WTC11 (cell line): ENCODE data around the gene FAM151A. TPM values are rescaled to one million over a fixed set of nuclear protein-coding genes. Genes with fewer than 3 reads are reported as not detected.

Experiments used
- ATAC-seq: fragments of 200-7000 bp; cut with Tn5 transposase; 2 replicates; pipeline ENCODE4 v1.10.0; 2021; ENCODE audit warnings: mild to moderate bottlenecking, moderate library complexity
- CTCF ChIA-PET: fragments of 300-600 bp; sonication (Branson Sonifier 250); formaldehyde crosslinking; loops from one replicate; lab custom pipeline; 2021; ENCODE audit warnings: antibody characterized with exemption; lab: Charles Lee
- POLR2A ChIA-PET: fragments of 350-600 bp; sonication (Branson Sonifier 250); formaldehyde crosslinking; loops from one replicate; lab custom pipeline; 2021; ENCODE audit warnings: antibody characterized with exemption; lab: Charles Lee
- DNase-seq: peaks from one replicate; pipeline ENCODE4 v3.0.0; 2021; ENCODE audit warnings: low spot score
- H3K27ac Mint-ChIP-seq: 2 replicates; pipeline ENCODE4 v1.8.0; 2021; ENCODE audit warnings: mixed read lengths
- H3K27me3 Mint-ChIP-seq: 2 replicates; pipeline ENCODE4 v1.8.0; 2021; ENCODE audit warnings: low read depth, mild to moderate bottlenecking, moderate library complexity, mixed read lengths
- H3K36me3 Mint-ChIP-seq: 2 replicates; pipeline ENCODE4 v1.8.0; 2021; ENCODE audit warnings: mixed read lengths
- H3K4me1 Mint-ChIP-seq: 2 replicates; pipeline ENCODE4 v1.8.0; 2022; ENCODE audit warnings: mixed read lengths
- H3K4me3 Mint-ChIP-seq: 2 replicates; pipeline ENCODE4 v1.8.0; 2021; ENCODE audit warnings: mild to moderate bottlenecking, moderate library complexity, mixed read lengths
- H3K9me3 Mint-ChIP-seq: 2 replicates; pipeline ENCODE4 v1.8.0; 2021; ENCODE audit warnings: mixed read lengths
- AFF4 ChIP-seq: sonication (generic); formaldehyde crosslinking; IDR thresholded peaks from 2 replicates; pipeline ENCODE4 v1.8.1; 2023; ENCODE audit warnings: mild to moderate bottlenecking, missing genetic modification reagents, borderline replicate concordance
- ATF6 ChIP-seq: sonication (generic); formaldehyde crosslinking; IDR thresholded peaks from 2 replicates; pipeline ENCODE4 v1.8.1; 2023; ENCODE audit warnings: mild to moderate bottlenecking, missing genetic modification reagents
- FOXK1 ChIP-seq: sonication (generic); formaldehyde crosslinking; IDR thresholded peaks from 2 replicates; pipeline ENCODE4 v1.8.0; 2022; ENCODE audit warnings: mild to moderate bottlenecking, moderate library complexity, missing genetic modification reagents
- FOXP1 ChIP-seq: sonication (generic); formaldehyde crosslinking; IDR thresholded peaks from 2 replicates; pipeline ENCODE4 v1.8.0; 2022; ENCODE audit warnings: missing genetic modification reagents, mild to moderate bottlenecking, moderate library complexity, borderline replicate concordance
- GRHL2 ChIP-seq: fragments of 250-450 bp; sonication (Bioruptor Pico); IDR thresholded peaks from 2 replicates; pipeline ENCODE4 v1.8.0; 2022; ENCODE audit warnings: mild to moderate bottlenecking, moderate library complexity; ENCODE audit not compliant: insufficient replicate concordance, severe bottlenecking
- GTF2I ChIP-seq: fragments of 250-450 bp; sonication (Bioruptor Pico); conservative IDR thresholded peaks from 2 replicates; pipeline ENCODE4 v1.4.0; 2021; ENCODE audit warnings: mild to moderate bottlenecking
- JUN ChIP-seq: sonication (generic); formaldehyde crosslinking; IDR thresholded peaks from 2 replicates; pipeline ENCODE4 v1.8.0; 2023; ENCODE audit warnings: mild to moderate bottlenecking, missing genetic modification reagents
- KAT7 ChIP-seq: sonication (generic); formaldehyde crosslinking; IDR thresholded peaks from 2 replicates; pipeline ENCODE4 v1.8.1; 2023; ENCODE audit warnings: missing genetic modification reagents, mild to moderate bottlenecking, borderline replicate concordance
- MXD4 ChIP-seq: fragments of 250-450 bp; sonication (Bioruptor Pico); IDR thresholded peaks from 2 replicates; pipeline ENCODE4 v1.8.0; 2021; ENCODE audit warnings: mild to moderate bottlenecking, moderate library complexity, borderline replicate concordance
- NFYB ChIP-seq: sonication (generic); formaldehyde crosslinking; conservative IDR thresholded peaks from 2 replicates; pipeline ENCODE4 v1.8.0; 2022; ENCODE audit warnings: low read depth, missing genetic modification reagents
- RORB ChIP-seq: fragments of 250-450 bp; sonication (Bioruptor Pico); IDR thresholded peaks from 2 replicates; pipeline ENCODE4 v1.9.0; 2021; ENCODE audit warnings: mild to moderate bottlenecking
- ZBTB21 ChIP-seq: sonication (generic); formaldehyde crosslinking; IDR thresholded peaks from 2 replicates; pipeline ENCODE4 v1.8.1; 2023; ENCODE audit warnings: mild to moderate bottlenecking, missing genetic modification reagents, borderline replicate concordance
- ZNF121 ChIP-seq: sonication (generic); formaldehyde crosslinking; IDR thresholded peaks from 2 replicates; pipeline ENCODE4 v1.8.0; 2023; ENCODE audit warnings: missing genetic modification reagents
- ZNF281 ChIP-seq: sonication (generic); formaldehyde crosslinking; IDR thresholded peaks from 2 replicates; pipeline ENCODE4 v1.8.0; 2023; ENCODE audit warnings: mild to moderate bottlenecking, missing genetic modification reagents
- ZNF396 ChIP-seq: fragments of 250-450 bp; sonication (Bioruptor Pico); IDR thresholded peaks from 2 replicates; pipeline ENCODE4 v1.8.0; 2021; ENCODE audit warnings: mild to moderate bottlenecking, moderate library complexity, borderline replicate concordance
- total RNA-seq: library from RNA; stranded (reverse); gene quantifications from 3 replicates; pipeline ENCODE4 v1.2.3, GENCODE V29; 2021
- TF ChIP-seq, protein P1 (sequence below): sonication (generic); formaldehyde crosslinking; IDR thresholded peaks from 2 replicates; pipeline ENCODE4 v1.8.0; 2022; ENCODE audit warnings: mild to moderate bottlenecking, missing genetic modification reagents
- TF ChIP-seq, protein P2 (sequence below): sonication (generic); formaldehyde crosslinking; IDR thresholded peaks from 2 replicates; pipeline ENCODE4 v1.8.0; 2022; ENCODE audit warnings: mild to moderate bottlenecking, missing genetic modification reagents
- TF ChIP-seq, protein P3 (sequence below): sonication (generic); formaldehyde crosslinking; IDR thresholded peaks from 2 replicates; pipeline ENCODE4 v1.8.1; 2023; ENCODE audit warnings: mild to moderate bottlenecking, moderate library complexity, missing genetic modification reagents

Gene FAM151A
- total RNA-seq, 1 experiment from 2014 or later, result 0.11 TPM

DNA sequence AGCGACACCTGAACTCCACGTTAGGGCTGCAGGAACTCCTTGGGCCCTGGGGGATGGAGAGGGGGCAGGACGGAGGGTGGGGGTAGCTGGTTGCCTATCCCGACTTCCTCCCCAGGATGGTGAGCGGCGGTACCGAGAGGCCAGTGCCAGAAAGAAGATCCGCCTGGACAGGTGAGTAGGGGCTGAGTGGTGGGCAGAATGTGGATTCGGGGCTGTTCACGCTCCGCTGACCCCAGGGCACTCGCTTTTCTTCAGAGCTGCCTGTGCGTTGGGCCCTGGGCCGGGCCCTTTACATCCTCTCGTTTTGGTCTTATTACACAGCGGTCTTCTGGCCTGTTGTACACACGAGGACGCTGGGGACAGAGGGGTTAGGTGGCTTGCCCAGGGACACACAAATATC is 20.8 kb downstream of the FAM151A start:
- DNase-seq (no peak), ATAC-seq (0 out of 2 replicates have a peak, but pooled peaks have one; percentile 14)
- POLR2A ChIA-PET, result no interaction called here
- Mint-ChIP-seq H3K9me3 (no peaks in the 10 kb centered on the region), H3K4me1 (peaks cover 8% of the 10 kb centered on the region), H3K27me3 (no peaks in the 10 kb centered on the region), H3K27ac (peak overlapping the region; percentile 70; the same call in 1 of the 2 replicates), H3K4me3 (no peak overlapping the region), H3K36me3 (no peaks in the 10 kb centered on the region)
- TF ChIP-seq GTF2I, result no peak
- TF ChIP-seq, protein P1, sequence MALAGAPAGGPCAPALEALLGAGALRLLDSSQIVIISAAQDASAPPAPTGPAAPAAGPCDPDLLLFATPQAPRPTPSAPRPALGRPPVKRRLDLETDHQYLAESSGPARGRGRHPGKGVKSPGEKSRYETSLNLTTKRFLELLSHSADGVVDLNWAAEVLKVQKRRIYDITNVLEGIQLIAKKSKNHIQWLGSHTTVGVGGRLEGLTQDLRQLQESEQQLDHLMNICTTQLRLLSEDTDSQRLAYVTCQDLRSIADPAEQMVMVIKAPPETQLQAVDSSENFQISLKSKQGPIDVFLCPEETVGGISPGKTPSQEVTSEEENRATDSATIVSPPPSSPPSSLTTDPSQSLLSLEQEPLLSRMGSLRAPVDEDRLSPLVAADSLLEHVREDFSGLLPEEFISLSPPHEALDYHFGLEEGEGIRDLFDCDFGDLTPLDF (CRISPR knock-in tag), result no peak
- TF ChIP-seq KAT7 (CRISPR knock-in tag), result no peak
- TF ChIP-seq JUN, result no peak
- TF ChIP-seq RORB (CRISPR knock-in tag), result no peak
- TF ChIP-seq FOXK1 (CRISPR knock-in tag), result no peak
- TF ChIP-seq ZNF121 (CRISPR knock-in tag), result no peak
- no peak for TF ChIP-seq FOXP1 (CRISPR knock-in tag)
- no peak for TF ChIP-seq NFYB (CRISPR knock-in tag)
- TF ChIP-seq, protein P2, sequence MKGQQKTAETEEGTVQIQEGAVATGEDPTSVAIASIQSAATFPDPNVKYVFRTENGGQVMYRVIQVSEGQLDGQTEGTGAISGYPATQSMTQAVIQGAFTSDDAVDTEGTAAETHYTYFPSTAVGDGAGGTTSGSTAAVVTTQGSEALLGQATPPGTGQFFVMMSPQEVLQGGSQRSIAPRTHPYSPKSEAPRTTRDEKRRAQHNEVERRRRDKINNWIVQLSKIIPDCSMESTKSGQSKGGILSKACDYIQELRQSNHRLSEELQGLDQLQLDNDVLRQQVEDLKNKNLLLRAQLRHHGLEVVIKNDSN (CRISPR knock-in tag), result no peak
- TF ChIP-seq, protein P3, sequence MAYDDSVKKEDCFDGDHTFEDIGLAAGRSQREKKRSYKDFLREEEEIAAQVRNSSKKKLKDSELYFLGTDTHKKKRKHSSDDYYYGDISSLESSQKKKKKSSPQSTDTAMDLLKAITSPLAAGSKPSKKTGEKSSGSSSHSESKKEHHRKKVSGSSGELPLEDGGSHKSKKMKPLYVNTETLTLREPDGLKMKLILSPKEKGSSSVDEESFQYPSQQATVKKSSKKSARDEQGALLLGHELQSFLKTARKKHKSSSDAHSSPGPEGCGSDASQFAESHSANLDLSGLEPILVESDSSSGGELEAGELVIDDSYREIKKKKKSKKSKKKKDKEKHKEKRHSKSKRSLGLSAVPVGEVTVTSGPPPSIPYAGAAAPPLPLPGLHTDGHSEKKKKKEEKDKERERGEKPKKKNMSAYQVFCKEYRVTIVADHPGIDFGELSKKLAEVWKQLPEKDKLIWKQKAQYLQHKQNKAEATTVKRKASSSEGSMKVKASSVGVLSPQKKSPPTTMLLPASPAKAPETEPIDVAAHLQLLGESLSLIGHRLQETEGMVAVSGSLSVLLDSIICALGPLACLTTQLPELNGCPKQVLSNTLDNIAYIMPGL (CRISPR knock-in tag), result no peak
- no peak for TF ChIP-seq ATF6 (CRISPR knock-in tag)
- TF ChIP-seq MXD4 (CRISPR knock-in tag), result no peak
- no peak for TF ChIP-seq GRHL2 (CRISPR knock-in tag)
- TF ChIP-seq ZNF281 (CRISPR knock-in tag), result no peak
- CTCF ChIA-PET, result interaction anchor here (0.9 to 1.4 kb wide), 2 partner anchors 26 to 199 kb away, joined by 3 to 4 read pairs; no protein-coding TSS in a partner anchor

DNA sequence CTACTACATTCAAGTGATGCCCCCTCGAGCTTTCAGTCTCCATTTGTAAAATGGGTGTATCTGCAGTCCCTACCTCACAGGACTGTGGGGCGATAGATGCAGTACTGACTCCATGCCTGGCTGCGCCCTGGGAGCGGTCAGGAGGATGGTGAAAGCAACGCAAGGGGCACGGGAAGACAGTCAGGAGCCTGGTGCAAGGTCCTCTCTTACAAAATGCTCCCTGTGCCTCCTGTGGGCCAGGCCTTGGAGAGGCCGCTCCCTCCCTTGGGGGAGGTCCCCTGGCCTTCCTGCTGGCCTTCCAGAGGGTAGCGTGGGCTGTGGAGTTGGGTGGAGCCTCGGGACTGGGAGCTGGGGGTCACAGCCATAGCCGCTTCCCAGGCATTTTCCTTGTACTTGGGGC is 21.6 kb downstream of the FAM151A start:
- Mint-ChIP-seq H3K36me3 (no peaks in the 10 kb centered on the region), H3K27ac (peak overlapping the region; percentile 29; the same call in 1 of the 2 replicates), H3K27me3 (no peaks in the 10 kb centered on the region), H3K4me3 (no peak overlapping the region), H3K4me1 (peaks cover 14% of the 10 kb centered on the region), H3K9me3 (no peaks in the 10 kb centered on the region)
- POLR2A ChIA-PET, result no interaction called here
- DNase-seq (no peak), ATAC-seq (peak; percentile 12; the same call in 1 of the 2 replicates)
- TF ChIP-seq AFF4 (CRISPR knock-in tag), result no peak
- TF ChIP-seq ZBTB21 (CRISPR knock-in tag), result no peak
- no peak for TF ChIP-seq ZNF396 (CRISPR knock-in tag)
- no peak for TF ChIP-seq ZNF121 (CRISPR knock-in tag)
- CTCF ChIA-PET, result interaction anchor here (1.4 kb wide), 1 partner anchor 200 kb away, joined by 3 read pairs; no protein-coding TSS in a partner anchor
